B cell (primary cell): ENCODE results near the gene CEP295NL. TPM values are rescaled to one million over a fixed set of nuclear protein-coding genes. Genes with fewer than 3 reads are reported as not detected.

Experiments
- ATAC-seq: fragments of 200-7000 bp; cut with Tn5 transposase; one replicate; pipeline ENCODE4 v1.10.0; 2021; ENCODE audit warnings: low read depth, mild to moderate bottlenecking, moderate number of reproducible peaks, moderate library complexity
- CTCF ChIA-PET: fragments of 350-600 bp; sonication (Branson Sonifier 250); formaldehyde crosslinking; loops from one replicate; lab custom pipeline; 2021; ENCODE audit warnings: antibody characterized with exemption, inconsistent platforms; lab: Charles Lee
- POLR2A ChIA-PET: fragments of 350-600 bp; sonication (Branson Sonifier 250); formaldehyde crosslinking; loops from one replicate; lab custom pipeline; 2021; ENCODE audit warnings: antibody characterized with exemption; lab: Charles Lee
- DNase-seq: peaks from one replicate; pipeline ENCODE4 v3.0.0; 2013
- H2AFZ ChIP-seq: 2 replicates; pipeline ENCODE4 v1.6.1; 2012; ENCODE audit warnings: mild to moderate bottlenecking, low read depth, low read length; ENCODE audit not compliant: insufficient read depth, poor library complexity, severe bottlenecking
- H3K27ac ChIP-seq, 2 donors: 1 replicate in 1 of 2; 2 replicates in 1 of 2; pipeline ENCODE4 v1.5.1; 2012 to 2013; ENCODE audit warnings: low read length in 2 of 2, mild to moderate bottlenecking in 2 of 2, moderate library complexity in 1 of 2
- H3K27me3 ChIP-seq, 4 experiments: fragments of 200-600 bp in 1 of 4; sonication (generic) in 1 of 4; replicated peaks in 1 of 4; 1 replicate in 2 of 4; 2 replicates in 2 of 4; pipeline versions ENCODE4 v1.6.1 to v1.7.0; 2013 to 2016; ENCODE audit warnings: low read length in 3 of 4, mild to moderate bottlenecking in 2 of 4, mixed read lengths in 1 of 4, moderate library complexity in 1 of 4; ENCODE audit not compliant: insufficient read depth in 4 of 4, control insufficient read depth in 3 of 4; ENCODE audit errors: control extremely low read depth in 1 of 4
- H3K36me3 ChIP-seq, 2 experiments: replicated peaks in 1 of 2; 1 replicate in 1 of 2; 2 replicates in 1 of 2; pipeline versions ENCODE4 v1.6.1 to v1.7.1; 2013; ENCODE audit warnings: low read length in 1 of 2; ENCODE audit not compliant: insufficient read depth in 2 of 2, control insufficient read depth in 1 of 2; ENCODE audit errors: control extremely low read depth in 1 of 2, extremely low read depth in 1 of 2
- H3K4me1 ChIP-seq, 2 donors: fragments of 200-600 bp in 1 of 2; sonication (generic) in 1 of 2; 1 replicate in 1 of 2; 2 replicates in 1 of 2; pipeline versions ENCODE4 v1.5.1 to v1.6.1; 2013 to 2017; ENCODE audit warnings: low read length in 2 of 2; ENCODE audit not compliant: control insufficient read depth in 2 of 2, insufficient read depth in 2 of 2
- H3K4me2 ChIP-seq: replicated peaks from 2 replicates; pipeline ENCODE3; 2012; ENCODE audit warnings: mild to moderate bottlenecking, low read depth, low read length; ENCODE audit not compliant: poor library complexity, severe bottlenecking
- H3K4me3 ChIP-seq, 5 experiments: fragments of 200-600 bp in 1 of 5; sonication (generic) in 1 of 5; 1 replicate in 3 of 5; 2 replicates in 2 of 5; pipeline versions ENCODE4 v1.5.1 to v1.7.0; 2011 to 2016; ENCODE audit warnings: low read length in 4 of 5, mild to moderate bottlenecking in 4 of 5, low read depth in 2 of 5, control low read depth in 1 of 5, moderate library complexity in 1 of 5; ENCODE audit not compliant: insufficient read depth in 1 of 5; ENCODE audit errors: control extremely low read depth in 1 of 5, extremely low read depth in 1 of 5
- H3K79me2 ChIP-seq: fragments of 200-600 bp; sonication (generic); one replicate; pipeline ENCODE4 v1.6.0; 2016; ENCODE audit warnings: low read length; ENCODE audit not compliant: control insufficient read depth, insufficient read depth
- H3K9ac ChIP-seq: fragments of 200-600 bp; sonication (generic); 2 replicates; pipeline ENCODE4 v1.6.1; 2017; ENCODE audit warnings: mild to moderate bottlenecking, low read length, moderate library complexity
- H3K9me3 ChIP-seq, 3 donors: one replicate each; pipeline versions ENCODE4 v1.6.1 to v1.7.1; 2013; ENCODE audit warnings: low read length in 2 of 3; ENCODE audit not compliant: control insufficient read depth in 2 of 3, insufficient read depth in 1 of 3; ENCODE audit errors: control extremely low read depth in 1 of 3
- H4K20me1 ChIP-seq: 2 replicates; pipeline ENCODE4 v1.6.0; 2012; ENCODE audit warnings: mild to moderate bottlenecking, low read length; ENCODE audit not compliant: insufficient read depth, control insufficient read depth, poor library complexity, severe bottlenecking
- H3K27ac Mint-ChIP-seq: one replicate; pipeline ENCODE4 v1.8.0; 2021; ENCODE audit warnings: mixed read lengths
- H3K27me3 Mint-ChIP-seq: one replicate; pipeline ENCODE4 v1.8.0; 2021; ENCODE audit warnings: mixed read lengths
- H3K4me1 Mint-ChIP-seq: one replicate; pipeline ENCODE4 v1.8.0; 2021; ENCODE audit warnings: mixed read lengths
- H3K4me3 Mint-ChIP-seq: one replicate; pipeline ENCODE4 v1.8.0; 2021; ENCODE audit warnings: mixed read lengths
- H3K9me3 Mint-ChIP-seq: one replicate; pipeline ENCODE4 v1.8.0; 2022; ENCODE audit warnings: mixed read lengths; ENCODE audit not compliant: insufficient read depth
- EZH2 ChIP-seq: IDR thresholded peaks from 2 replicates; pipeline ENCODE4 v1.6.1; 2012; ENCODE audit warnings: borderline replicate concordance, low read depth, mild to moderate bottlenecking, moderate library complexity, low read length; ENCODE audit not compliant: insufficient read depth, poor library complexity, severe bottlenecking
- WGBS: methylation state at CpG from one replicate; pipeline ENCODE4 v1.1.5; 2013; ENCODE audit warnings: missing lambda C conversion rate; ENCODE audit not compliant: insufficient coverage; 5-methylcytosine and 5-hydroxymethylcytosine counted together
- intact Hi-C: fragments of 100-400 bp; cut with micrococcal nuclease; formaldehyde crosslinking; loops from one replicate; pipeline ENCODE4 v1.10.0; 2022
- polyA plus RNA-seq: library from polyadenylated mRNA; depleted of rRNA; stranded (reverse); fragments of >200 nt; gene quantifications from 2 replicates; pipeline ENCODE4 v1.2.3, GENCODE V29; 2012
- total RNA-seq, 2 donors: library from RNA; stranded (reverse); fragments of 120-200 nt in 1 of 2; gene quantifications; 1 replicate in 1 of 2; 2 replicates in 1 of 2; pipeline versions ENCODE4 v1.2.3 to v1.2.4, GENCODE V29; 2013 to 2022
- TF ChIP-seq, protein P1 (sequence below): fragments of 200-600 bp; IDR thresholded peaks from one replicate; pipeline ENCODE4 v1.8.0; 2022; ENCODE audit warnings: antibody characterized with exemption, mild to moderate bottlenecking

The CEP295NL gene
- total and polyA plus RNA-seq, 2 donors (not counting 1 experiment from before 2014, with no cell fraction given): 0.09 to 1.3 TPM

DNA sequence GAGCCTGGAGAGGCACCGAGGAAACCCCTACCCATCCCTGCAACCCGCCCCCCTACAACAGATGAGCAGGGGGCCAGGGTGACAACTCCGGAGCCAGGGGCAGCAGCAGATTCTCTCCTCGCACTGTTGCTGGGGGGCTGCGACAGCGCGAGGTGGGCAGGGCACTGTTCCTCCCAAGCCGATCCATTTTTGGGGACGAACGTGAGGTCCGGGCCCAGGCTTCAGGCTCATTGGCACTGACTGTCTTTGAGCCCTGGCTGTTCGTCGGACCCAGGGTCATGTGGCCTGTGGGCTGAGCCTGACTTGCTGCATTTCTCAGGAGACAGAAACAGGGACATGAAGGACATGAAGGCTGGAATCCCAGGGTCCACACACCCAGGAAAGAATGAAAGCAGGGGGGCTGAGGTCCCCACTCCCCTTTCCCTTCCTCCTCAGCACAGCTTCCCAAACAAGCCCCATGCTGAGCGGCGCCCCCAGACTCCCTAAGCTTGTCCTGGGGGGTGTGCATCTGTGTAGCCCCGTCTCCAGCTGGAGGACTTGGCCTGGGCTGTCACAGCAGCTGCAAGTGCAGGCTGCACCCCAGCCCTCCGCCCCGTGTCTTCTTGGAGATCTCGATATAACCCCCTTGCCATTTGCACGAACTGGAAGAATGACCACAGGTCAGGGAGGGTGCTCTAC lies 18.7 kb downstream of the CEP295NL start:
- Histone ChIP-seq H3K4me3 (no peak overlapping the region), H3K9ac (no peak overlapping the region), H4K20me1 (no peaks in the 10 kb centered on the region), H3K27ac (no peak overlapping the region), H3K79me2 (peaks cover 14% of the 10 kb centered on the region), H3K9me3 (no peaks in the 10 kb centered on the region), H3K27me3 (peaks cover 0 to 8% (median 0%) of the 10 kb centered on the region in 4 experiments), H3K36me3 (no peaks in the 10 kb centered on the region), H2AFZ (peak overlapping the region; percentile 73), H3K4me1 (peaks cover 35 to 43% of the 10 kb centered on the region in 2 donors), H3K4me2 (peak overlapping the region; percentile 64)
- intact Hi-C loops: no loop called here
- 82% methylated on average over 19 of the region's 20 CpGs for WGBS
- DNase-seq: no peak
- peaks cover 35% of the 10 kb centered on the region for H3K4me1 Mint-ChIP-seq
- H3K4me3 Mint-ChIP-seq: no peak overlapping the region
- H3K27ac Mint-ChIP-seq: no peak overlapping the region
- ChIA-PET CTCF (no interaction called here), POLR2A (interaction anchor here (0.6 kb wide), 1 partner anchor 38 kb away, joined by 6 read pairs; no protein-coding TSS in a partner anchor)
- ATAC-seq: no peak
- TF ChIP-seq EZH2: no peak
- TF ChIP-seq, protein P1, sequence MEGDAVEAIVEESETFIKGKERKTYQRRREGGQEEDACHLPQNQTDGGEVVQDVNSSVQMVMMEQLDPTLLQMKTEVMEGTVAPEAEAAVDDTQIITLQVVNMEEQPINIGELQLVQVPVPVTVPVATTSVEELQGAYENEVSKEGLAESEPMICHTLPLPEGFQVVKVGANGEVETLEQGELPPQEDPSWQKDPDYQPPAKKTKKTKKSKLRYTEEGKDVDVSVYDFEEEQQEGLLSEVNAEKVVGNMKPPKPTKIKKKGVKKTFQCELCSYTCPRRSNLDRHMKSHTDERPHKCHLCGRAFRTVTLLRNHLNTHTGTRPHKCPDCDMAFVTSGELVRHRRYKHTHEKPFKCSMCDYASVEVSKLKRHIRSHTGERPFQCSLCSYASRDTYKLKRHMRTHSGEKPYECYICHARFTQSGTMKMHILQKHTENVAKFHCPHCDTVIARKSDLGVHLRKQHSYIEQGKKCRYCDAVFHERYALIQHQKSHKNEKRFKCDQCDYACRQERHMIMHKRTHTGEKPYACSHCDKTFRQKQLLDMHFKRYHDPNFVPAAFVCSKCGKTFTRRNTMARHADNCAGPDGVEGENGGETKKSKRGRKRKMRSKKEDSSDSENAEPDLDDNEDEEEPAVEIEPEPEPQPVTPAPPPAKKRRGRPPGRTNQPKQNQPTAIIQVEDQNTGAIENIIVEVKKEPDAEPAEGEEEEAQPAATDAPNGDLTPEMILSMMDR: no peak
- no peaks in the 10 kb centered on the region for H3K9me3 Mint-ChIP-seq
- H3K27me3 Mint-ChIP-seq: peaks cover 6% of the 10 kb centered on the region

DNA sequence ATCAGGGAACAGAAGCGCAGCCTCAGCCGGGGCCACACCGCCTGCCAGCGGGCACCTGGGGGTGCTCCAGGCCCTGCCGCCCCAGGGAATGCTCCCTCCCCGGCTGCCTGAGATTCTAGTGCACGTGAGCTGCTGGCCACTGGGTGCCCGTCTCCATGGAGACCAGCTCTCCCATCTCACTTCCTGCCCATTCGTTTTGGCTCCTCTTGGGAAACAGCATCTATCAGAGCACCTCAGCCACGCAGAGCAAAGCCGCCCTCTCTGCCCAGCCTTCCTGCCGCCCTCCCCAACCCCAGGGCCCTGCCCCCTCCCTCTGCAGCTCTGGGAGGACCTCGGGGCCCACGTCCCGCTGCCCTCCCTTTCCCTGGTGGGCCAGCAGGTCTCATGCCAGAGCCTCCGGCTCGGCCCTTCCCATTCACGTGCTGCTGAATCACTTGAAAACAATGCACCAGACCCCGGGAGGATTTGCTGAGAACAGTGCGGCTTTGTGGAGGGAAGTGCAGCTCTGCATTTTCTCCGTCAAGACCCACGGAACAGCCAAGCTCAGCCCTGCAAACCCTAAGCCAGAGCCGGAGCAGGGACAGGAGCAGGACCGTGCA lies 19.4 kb downstream of the CEP295NL start:
- ChIA-PET CTCF (interaction anchor here (1.7 kb wide), 1 partner anchor 18 kb away, joined by 5 read pairs; no protein-coding TSS in a partner anchor), POLR2A (no interaction called here)
- intact Hi-C loops: no loop called here
- TF ChIP-seq, protein P1: no peak
- TF ChIP-seq EZH2: no peak
- Histone ChIP-seq H3K9ac (peak overlapping the region; percentile 6), H3K36me3 (no peaks in the 10 kb centered on the region), H3K4me2 (peak overlapping the region; percentile 64), H3K27ac (no peak overlapping the region), H3K4me1 (peaks cover 32 to 41% of the 10 kb centered on the region in 2 donors), H3K4me3 (peak overlapping the region in 1 of 5 experiments; percentile 6), H4K20me1 (no peaks in the 10 kb centered on the region), H3K79me2 (peaks cover 14% of the 10 kb centered on the region), H2AFZ (peak overlapping the region; percentile 73), H3K27me3 (peaks cover 0 to 8% (median 0%) of the 10 kb centered on the region in 4 experiments), H3K9me3 (no peaks in the 10 kb centered on the region)
- ATAC-seq (no peak), DNase-seq (no peak)
- Mint-ChIP-seq H3K9me3 (no peaks in the 10 kb centered on the region), H3K4me3 (peak overlapping the region; percentile 39), H3K4me1 (peaks cover 35% of the 10 kb centered on the region), H3K27me3 (peaks cover 10% of the 10 kb centered on the region), H3K27ac (no peak overlapping the region)
- 24% methylated on average over 24 of the region's 24 CpGs for WGBS
